ENCODE measurements around the gene CDC37.
"Not testable (repeated sequence)": the region's sequence is repeated elsewhere in the genome, so short reads cannot be mapped to it uniquely, and the experiment has no call there.

CDC37 gene

GRCh38 chr19:10408511-10409283 lies 5.4 kb upstream of the CDC37 start:
- H3K27me3 ChIP-seq (ENCODE audit: control insufficient read depth in 2 of 2, insufficient read depth in 2 of 2, low read length in 2 of 2) = peaks cover 12 to 18% of the 10 kb centered on the region in 2 donors
- H3K9me3 ChIP-seq (ENCODE audit: control insufficient read depth in 2 of 2, low read length in 2 of 2) = no peaks in the 10 kb centered on the region
- H3K27ac ChIP-seq (ENCODE audit: low read depth in 2 of 2, low read length in 2 of 2) = peak overlapping the region; percentile 46 to 71
- no peak overlapping the region for H3K9ac ChIP-seq (ENCODE audit: low read depth in 1 of 2, low read length in 2 of 2)
- H3K36me3 ChIP-seq (ENCODE audit: control insufficient read depth in 2 of 2, insufficient read depth in 2 of 2, low read length in 2 of 2) = no peaks in the 10 kb centered on the region
- H3K4me1 ChIP-seq (ENCODE audit: control insufficient read depth in 2 of 2, insufficient read depth in 2 of 2, low read length in 2 of 2) = peaks cover 8 to 9% of the 10 kb centered on the region in 2 donors
- peak overlapping the region in 1 of 2 donors; percentile 54 for H3K4me3 ChIP-seq (ENCODE audit: low read length in 2 of 2)

- peaks cover 12 to 16% of the 10 kb centered on the region in 2 donors for H3K27me3 ChIP-seq (ENCODE audit: control insufficient read depth in 2 of 2, insufficient read depth in 2 of 2, low read length in 2 of 2)
- H3K4me3 ChIP-seq (ENCODE audit: low read length in 2 of 2) = no peak overlapping the region
Observed at GRCh38 chr19:10407096-10407495, 3.8 kb upstream of the CDC37 start.

GRCh38 chr19:10406191-10406590 lies 2.8 kb upstream of the CDC37 start:
- peaks cover 12 to 16% of the 10 kb centered on the region in 2 donors for H3K27me3 ChIP-seq (ENCODE audit: control insufficient read depth in 2 of 2, insufficient read depth in 2 of 2, low read length in 2 of 2)
- peaks cover 21 to 24% of the 10 kb centered on the region in 2 donors for H3K4me1 ChIP-seq (ENCODE audit: control insufficient read depth in 2 of 2, insufficient read depth in 2 of 2, low read length in 2 of 2)
- H3K4me3 ChIP-seq (ENCODE audit: low read length in 2 of 2) = no peak overlapping the region
- no peak overlapping the region for H3K9ac ChIP-seq (ENCODE audit: low read depth in 1 of 2, low read length in 2 of 2)
- H3K27ac ChIP-seq (ENCODE audit: low read depth in 2 of 2, low read length in 2 of 2) = no peak overlapping the region
- H3K36me3 ChIP-seq (ENCODE audit: control insufficient read depth in 2 of 2, insufficient read depth in 2 of 2, low read length in 2 of 2) = no peaks in the 10 kb centered on the region
- H3K9me3 ChIP-seq (ENCODE audit: control insufficient read depth in 2 of 2, low read length in 2 of 2) = no peaks in the 10 kb centered on the region

More at GRCh38 chr19:10407096-10407495, 3.8 kb upstream of the CDC37 start:
- Histone ChIP-seq H3K36me3 (ENCODE audit: control insufficient read depth in 2 of 2, insufficient read depth in 2 of 2, low read length in 2 of 2) (no peaks in the 10 kb centered on the region), H3K9ac (ENCODE audit: low read depth in 1 of 2, low read length in 2 of 2) (no peak overlapping the region), H3K27ac (ENCODE audit: low read depth in 2 of 2, low read length in 2 of 2) (no peak overlapping the region), H3K4me1 (ENCODE audit: control insufficient read depth in 2 of 2, insufficient read depth in 2 of 2, low read length in 2 of 2) (peaks cover 15% of the 10 kb centered on the region in 2 donors), H3K9me3 (ENCODE audit: control insufficient read depth in 2 of 2, low read length in 2 of 2) (no peaks in the 10 kb centered on the region)

- Histone ChIP-seq H3K4me1 (ENCODE audit: control insufficient read depth in 2 of 2, insufficient read depth in 2 of 2, low read length in 2 of 2) (peaks cover 25 to 28% of the 10 kb centered on the region in 2 donors), H3K36me3 (ENCODE audit: control insufficient read depth in 2 of 2, insufficient read depth in 2 of 2, low read length in 2 of 2) (peaks cover 0 to 1% of the 10 kb centered on the region in 2 donors), H3K4me3 (ENCODE audit: low read length in 2 of 2) (peak overlapping the region; percentile 3 to 31), H3K9ac (ENCODE audit: low read depth in 1 of 2, low read length in 2 of 2) (no peak overlapping the region), H3K27me3 (ENCODE audit: control insufficient read depth in 2 of 2, insufficient read depth in 2 of 2, low read length in 2 of 2) (peaks cover 12 to 16% of the 10 kb centered on the region in 2 donors), H3K9me3 (ENCODE audit: control insufficient read depth in 2 of 2, low read length in 2 of 2) (no peaks in the 10 kb centered on the region), H3K27ac (ENCODE audit: low read depth in 2 of 2, low read length in 2 of 2) (no peak overlapping the region)
Observed at GRCh38 chr19:10404888-10405820, 1.8 kb upstream of the CDC37 start.

- Histone ChIP-seq H3K27me3 (ENCODE audit: control insufficient read depth in 2 of 2, insufficient read depth in 2 of 2, low read length in 2 of 2) (peaks cover 10 to 12% of the 10 kb centered on the region in 2 donors), H3K4me3 (ENCODE audit: low read length in 2 of 2) (peak overlapping the region; percentile 84 to 100), H3K27ac (ENCODE audit: low read depth in 2 of 2, low read length in 2 of 2) (peak overlapping the region; percentile 69 to 81), H3K9me3 (ENCODE audit: control insufficient read depth in 2 of 2, low read length in 2 of 2) (no peaks in the 10 kb centered on the region), H3K4me1 (ENCODE audit: control insufficient read depth in 2 of 2, insufficient read depth in 2 of 2, low read length in 2 of 2) (peaks cover 25 to 28% of the 10 kb centered on the region in 2 donors), H3K36me3 (ENCODE audit: control insufficient read depth in 2 of 2, insufficient read depth in 2 of 2, low read length in 2 of 2) (peaks cover 4 to 14% of the 10 kb centered on the region in 2 donors), H3K9ac (ENCODE audit: low read depth in 1 of 2, low read length in 2 of 2) (peak overlapping the region; percentile 80 to 86)
Observed at GRCh38 chr19:10402441-10403038, 802 bp downstream of the CDC37 start.

GRCh38 chr19:10399878-10400277 lies 3.5 kb downstream of the CDC37 start:
- peaks cover 0 to 5% of the 10 kb centered on the region in 2 donors for H3K27me3 ChIP-seq (ENCODE audit: control insufficient read depth in 2 of 2, insufficient read depth in 2 of 2, low read length in 2 of 2)
- H3K36me3 ChIP-seq (ENCODE audit: control insufficient read depth in 2 of 2, insufficient read depth in 2 of 2, low read length in 2 of 2) = peaks cover 16 to 26% of the 10 kb centered on the region in 2 donors
- no peaks in the 10 kb centered on the region for H3K9me3 ChIP-seq (ENCODE audit: control insufficient read depth in 2 of 2, low read length in 2 of 2)
- H3K4me3 ChIP-seq (ENCODE audit: low read length in 2 of 2) = no peak overlapping the region
- no peak overlapping the region for H3K9ac ChIP-seq (ENCODE audit: low read depth in 1 of 2, low read length in 2 of 2)
- peaks cover 25 to 28% of the 10 kb centered on the region in 2 donors for H3K4me1 ChIP-seq (ENCODE audit: control insufficient read depth in 2 of 2, insufficient read depth in 2 of 2, low read length in 2 of 2)
- H3K27ac ChIP-seq (ENCODE audit: low read depth in 2 of 2, low read length in 2 of 2) = no peak overlapping the region

GRCh38 chr19:10399340-10399739 lies 4.0 kb downstream of the CDC37 start:
- not testable (repeated sequence) for H3K4me3 ChIP-seq (ENCODE audit: low read length in 2 of 2); H3K27me3 ChIP-seq (ENCODE audit: control insufficient read depth in 2 of 2, insufficient read depth in 2 of 2, low read length in 2 of 2); H3K9me3 ChIP-seq (ENCODE audit: control insufficient read depth in 2 of 2, low read length in 2 of 2); H3K27ac ChIP-seq (ENCODE audit: low read depth in 2 of 2, low read length in 2 of 2); H3K9ac ChIP-seq (ENCODE audit: low read depth in 1 of 2, low read length in 2 of 2)
- H3K4me1 ChIP-seq (ENCODE audit: control insufficient read depth in 2 of 2, insufficient read depth in 2 of 2, low read length in 2 of 2) = peaks cover 21 to 25% of the 10 kb centered on the region in 2 donors
- H3K36me3 ChIP-seq (ENCODE audit: control insufficient read depth in 2 of 2, insufficient read depth in 2 of 2, low read length in 2 of 2) = peaks cover 19 to 30% of the 10 kb centered on the region in 2 donors

- Histone ChIP-seq H3K27ac (ENCODE audit: low read depth in 2 of 2, low read length in 2 of 2) (no peak overlapping the region), H3K4me3 (ENCODE audit: low read length in 2 of 2) (no peak overlapping the region), H3K9ac (ENCODE audit: low read depth in 1 of 2, low read length in 2 of 2) (no peak overlapping the region), H3K4me1 (ENCODE audit: control insufficient read depth in 2 of 2, insufficient read depth in 2 of 2, low read length in 2 of 2) (peaks cover 19 to 21% of the 10 kb centered on the region in 2 donors), H3K27me3 (ENCODE audit: control insufficient read depth in 2 of 2, insufficient read depth in 2 of 2, low read length in 2 of 2) (no peaks in the 10 kb centered on the region), H3K36me3 (ENCODE audit: control insufficient read depth in 2 of 2, insufficient read depth in 2 of 2, low read length in 2 of 2) (peaks cover 19 to 33% of the 10 kb centered on the region in 2 donors), H3K9me3 (ENCODE audit: control insufficient read depth in 2 of 2, low read length in 2 of 2) (no peaks in the 10 kb centered on the region)
Observed at GRCh38 chr19:10398819-10399218, 4.5 kb downstream of the CDC37 start.

GRCh38 chr19:10395917-10396316 lies 7.4 kb downstream of the CDC37 start:
- Histone ChIP-seq H3K9ac (ENCODE audit: low read depth in 1 of 2, low read length in 2 of 2) (no peak overlapping the region), H3K27ac (ENCODE audit: low read depth in 2 of 2, low read length in 2 of 2) (no peak overlapping the region), H3K27me3 (ENCODE audit: control insufficient read depth in 2 of 2, insufficient read depth in 2 of 2, low read length in 2 of 2) (no peaks in the 10 kb centered on the region), H3K36me3 (ENCODE audit: control insufficient read depth in 2 of 2, insufficient read depth in 2 of 2, low read length in 2 of 2) (peaks cover 36 to 54% of the 10 kb centered on the region in 2 donors), H3K4me1 (ENCODE audit: control insufficient read depth in 2 of 2, insufficient read depth in 2 of 2, low read length in 2 of 2) (peaks cover 1 to 3% of the 10 kb centered on the region in 2 donors), H3K9me3 (ENCODE audit: control insufficient read depth in 2 of 2, low read length in 2 of 2) (no peaks in the 10 kb centered on the region), H3K4me3 (ENCODE audit: low read length in 2 of 2) (no peak overlapping the region)

Measured in mucosa of rectum (tissue), 2 donors.